Liver (tissue), 9 donors: ENCODE data around the gene KIRREL3. TPM values are rescaled to one million over a fixed set of nuclear protein-coding genes. Genes with fewer than 3 reads are reported as not detected.

Experiments
- DNase-seq: peaks from one replicate; pipeline ENCODE4 v3.0.0-alpha.2; 2017; ENCODE audit warnings: low spot score
- H3K27ac ChIP-seq, 2 donors: one replicate each; pipeline ENCODE4 v1.7.0; 2013; ENCODE audit warnings: inconsistent platforms in 2 of 2, low read length in 2 of 2, control low read depth in 1 of 2, low read depth in 1 of 2, mild to moderate bottlenecking in 1 of 2
- H3K27me3 ChIP-seq, 4 donors: one replicate each; pipeline versions ENCODE4 v1.6.1 to v1.7.0; 2013; ENCODE audit warnings: low read length in 3 of 4, inconsistent platforms in 1 of 4, mild to moderate bottlenecking in 1 of 4, moderate library complexity in 1 of 4; ENCODE audit not compliant: control insufficient read depth in 4 of 4, insufficient read depth in 4 of 4
- H3K36me3 ChIP-seq, 4 donors: one replicate each; pipeline versions ENCODE4 v1.6.1 to v1.7.0; 2013; ENCODE audit warnings: low read length in 3 of 4, mild to moderate bottlenecking in 3 of 4, low read depth in 1 of 4, moderate library complexity in 1 of 4; ENCODE audit not compliant: control insufficient read depth in 4 of 4, insufficient read depth in 3 of 4
- H3K4me1 ChIP-seq, 4 donors: one replicate each; pipeline versions ENCODE4 v1.6.1 to v1.7.0; 2013; ENCODE audit warnings: low read length in 3 of 4, mild to moderate bottlenecking in 3 of 4, moderate library complexity in 1 of 4; ENCODE audit not compliant: control insufficient read depth in 4 of 4, insufficient read depth in 4 of 4
- H3K4me3 ChIP-seq, 3 donors: one replicate each; pipeline versions ENCODE4 v1.6.1 to v1.7.0; 2013; ENCODE audit warnings: low read length in 3 of 3, control low read depth in 1 of 3, low read depth in 1 of 3, mild to moderate bottlenecking in 1 of 3
- H3K9ac ChIP-seq, 2 donors: one replicate each; pipeline ENCODE4 v1.7.0; 2013; ENCODE audit warnings: low read length in 2 of 2, mild to moderate bottlenecking in 2 of 2, moderate library complexity in 2 of 2, control low read depth in 1 of 2, low read depth in 1 of 2
- H3K9me3 ChIP-seq, 4 donors: one replicate each; pipeline versions ENCODE4 v1.6.1 to v1.7.0; 2013; ENCODE audit warnings: low read length in 3 of 4; ENCODE audit not compliant: control insufficient read depth in 4 of 4
- CTCF ChIP-seq: fragments of 150-350 bp; IDR thresholded peaks from 2 replicates; pipeline ENCODE4 v1.5.1; 2017; ENCODE audit warnings: improper control_type of control experiment, low read depth, low read length; ENCODE audit not compliant: missing input control
- EGR1 ChIP-seq, 2 donors: IDR thresholded peaks; 2 replicates each; pipeline ENCODE4 v1.6.1; 2016 to 2018; ENCODE audit warnings: antibody characterized with exemption in 2 of 2, low read depth in 2 of 2
- FOXA1 ChIP-seq: IDR thresholded peaks from 2 replicates; pipeline ENCODE4 v1.6.1; 2016; ENCODE audit warnings: antibody characterized with exemption
- GABPA ChIP-seq, 2 donors: IDR thresholded peaks in 1 of 2; conservative IDR thresholded peaks in 1 of 2; 2 replicates each; pipeline ENCODE4 v1.6.1; 2016; ENCODE audit warnings: antibody characterized with exemption in 2 of 2, mild to moderate bottlenecking in 1 of 2, moderate library complexity in 1 of 2
- HNF4A ChIP-seq, 2 donors: conservative IDR thresholded peaks; 2 replicates each; pipeline ENCODE4 v1.6.1; 2016; ENCODE audit warnings: antibody characterized with exemption in 2 of 2, mild to moderate bottlenecking in 2 of 2
- HNF4G ChIP-seq: IDR thresholded peaks from 2 replicates; pipeline ENCODE4 v1.6.1; 2016; ENCODE audit warnings: antibody characterized with exemption
- MAX ChIP-seq: IDR thresholded peaks from 2 replicates; pipeline ENCODE4 v1.6.1; 2016; ENCODE audit warnings: antibody characterized with exemption
- NR2F2 ChIP-seq: IDR thresholded peaks from 2 replicates; pipeline ENCODE4 v1.6.1; 2016; ENCODE audit warnings: antibody characterized with exemption
- RAD21 ChIP-seq, 2 donors: IDR thresholded peaks; 2 replicates each; pipeline ENCODE4 v1.6.1; 2016; ENCODE audit warnings: antibody characterized with exemption in 2 of 2, mild to moderate bottlenecking in 2 of 2
- REST ChIP-seq: IDR thresholded peaks from 2 replicates; pipeline ENCODE4 v1.6.1; 2016; ENCODE audit warnings: antibody characterized with exemption, mild to moderate bottlenecking
- RXRA ChIP-seq, 2 donors: IDR thresholded peaks; 2 replicates each; pipeline ENCODE4 v1.6.1; 2017 to 2018; ENCODE audit warnings: antibody characterized with exemption in 2 of 2, mild to moderate bottlenecking in 1 of 2
- SP1 ChIP-seq: IDR thresholded peaks from 2 replicates; pipeline ENCODE4 v1.6.1; 2018; ENCODE audit warnings: antibody characterized with exemption, mild to moderate bottlenecking
- TAF1 ChIP-seq: conservative IDR thresholded peaks from 2 replicates; pipeline ENCODE4 v1.6.1; 2016; ENCODE audit warnings: antibody characterized with exemption, mild to moderate bottlenecking
- WGBS: extraction: QIAGEN DNeasy Blood & Tissue Kit; methylation state at CpG from one replicate; pipeline ENCODE4 v1.1.7; 2013; 5-methylcytosine and 5-hydroxymethylcytosine counted together
- polyA plus RNA-seq, 2 donors: library from polyadenylated mRNA; stranded (reverse) in 1 of 2; unstranded in 1 of 2; fragments of 200-250 nt in 1 of 2; fragments of >200 nt in 1 of 2; fragmentation: Nextera tagmentation in 1 of 2; extraction: Ambion mirVana in 1 of 2; gene quantifications; one replicate each; pipeline versions ENCODE4 v1.2.1 to v1.2.3, GENCODE V29; 2013 to 2015
- total RNA-seq, 2 donors: library from RNA; depleted of rRNA; stranded (reverse); fragments of >200 nt; gene quantifications; one replicate each; pipeline ENCODE4 v1.2.3, GENCODE V29; 2014
- TF ChIP-seq, protein P1 (sequence below): IDR thresholded peaks from 2 replicates; pipeline ENCODE4 v1.6.1; 2016; ENCODE audit warnings: antibody characterized with exemption
- TF ChIP-seq, protein P2 (sequence below): IDR thresholded peaks from 2 replicates; pipeline ENCODE4 v1.6.1; 2016; ENCODE audit warnings: antibody characterized with exemption
- donor health status: healthy.
- donor health status: healthy.
- donor health status: healthy.
- donor health status: healthy.
- donor health status: healthy.

The KIRREL3 gene
- total and polyA plus RNA-seq, 4 donors = 0.03 to 0.29 (median 0.08) TPM; not detected in 1

- no peak for TF ChIP-seq CTCF
- peak; percentile 42 for TF ChIP-seq SP1
Observed at GRCh38 chr11:126424471-126425039, 576.0 kb downstream of the KIRREL3 start (continued).

- TF ChIP-seq MAX = no peak
- no peak for TF ChIP-seq GABPA (IDR thresholded peaks at IDR 0.05 in 1 of 2, conservative IDR thresholded peaks at IDR 0.05 in 1 of 2)
- TF ChIP-seq EGR1 (IDR thresholded peaks at IDR 0.05; ENCODE audit: low read depth in 2 of 2) = no peak
- TF ChIP-seq FOXA1 = no peak
- TF ChIP-seq RAD21 (IDR thresholded peaks at IDR 0.05) = no peak
- TF ChIP-seq, protein P1, sequence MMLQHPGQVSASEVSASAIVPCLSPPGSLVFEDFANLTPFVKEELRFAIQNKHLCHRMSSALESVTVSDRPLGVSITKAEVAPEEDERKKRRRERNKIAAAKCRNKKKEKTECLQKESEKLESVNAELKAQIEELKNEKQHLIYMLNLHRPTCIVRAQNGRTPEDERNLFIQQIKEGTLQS = no peak
- TF ChIP-seq CTCF = no peak
- no peak for TF ChIP-seq HNF4G
- no peak for TF ChIP-seq HNF4A (conservative IDR thresholded peaks at IDR 0.05)
- no peak for TF ChIP-seq RXRA (IDR thresholded peaks at IDR 0.05)
- no peak for TF ChIP-seq NR2F2
- no peak for TF ChIP-seq TAF1
- no peak for TF ChIP-seq REST
- no peak for TF ChIP-seq SP1
- TF ChIP-seq, protein P2, sequence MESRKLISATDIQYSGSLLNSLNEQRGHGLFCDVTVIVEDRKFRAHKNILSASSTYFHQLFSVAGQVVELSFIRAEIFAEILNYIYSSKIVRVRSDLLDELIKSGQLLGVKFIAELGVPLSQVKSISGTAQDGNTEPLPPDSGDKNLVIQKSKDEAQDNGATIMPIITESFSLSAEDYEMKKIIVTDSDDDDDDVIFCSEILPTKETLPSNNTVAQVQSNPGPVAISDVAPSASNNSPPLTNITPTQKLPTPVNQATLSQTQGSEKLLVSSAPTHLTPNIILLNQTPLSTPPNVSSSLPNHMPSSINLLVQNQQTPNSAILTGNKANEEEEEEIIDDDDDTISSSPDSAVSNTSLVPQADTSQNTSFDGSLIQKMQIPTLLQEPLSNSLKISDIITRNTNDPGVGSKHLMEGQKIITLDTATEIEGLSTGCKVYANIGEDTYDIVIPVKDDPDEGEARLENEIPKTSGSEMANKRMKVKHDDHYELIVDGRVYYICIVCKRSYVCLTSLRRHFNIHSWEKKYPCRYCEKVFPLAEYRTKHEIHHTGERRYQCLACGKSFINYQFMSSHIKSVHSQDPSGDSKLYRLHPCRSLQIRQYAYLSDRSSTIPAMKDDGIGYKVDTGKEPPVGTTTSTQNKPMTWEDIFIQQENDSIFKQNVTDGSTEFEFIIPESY = no peak
- Histone ChIP-seq H3K4me1 (no peaks in the 10 kb centered on the region), H3K36me3 (no peaks in the 10 kb centered on the region), H3K9me3 (no peaks in the 10 kb centered on the region), H3K4me3 (no peak overlapping the region), H3K9ac (no peak overlapping the region), H3K27me3 (no peaks in the 10 kb centered on the region), H3K27ac (no peak overlapping the region)
- 43% methylated on average over 11 of the region's 11 CpGs for WGBS
- DNase-seq = no peak
Observed at GRCh38 chr11:126423743-126424142, 576.8 kb downstream of the KIRREL3 start.
